Astrocyte of the spinal cord (primary cell): ENCODE measurements around the gene SECTM1.

ENCODE experiments used
- DNase-seq: peaks from one replicate; pipeline ENCODE4 v3.0.0; 2011; ENCODE audit warnings: low read depth, low spot score
- H3K4me3 ChIP-seq: 2 replicates; pipeline ENCODE4 v1.5.1; 2011; ENCODE audit warnings: low read depth, mild to moderate bottlenecking, low read length, moderate library complexity
- CTCF ChIP-seq: IDR thresholded peaks from 2 replicates; pipeline ENCODE4 v1.5.1; 2012; ENCODE audit warnings: low read depth, mild to moderate bottlenecking, low read length, inconsistent platforms
- in situ Hi-C: cut with HindIII; loops from 2 replicates; pipeline ENCODE4 v1.10.0; 2017; ENCODE audit warnings: low sequenced_read_pairs

The SECTM1 gene

GRCh38 chr17:82319619-82320062 lies 13.9 kb downstream of the SECTM1 start:
- no peak for DNase-seq

GRCh38 chr17:82318772-82319606 lies 14.6 kb downstream of the SECTM1 start:
- in situ Hi-C loops, result no loop called here
- DNase-seq, result no peak
- no peak overlapping the region for H3K4me3 ChIP-seq
- no peak for TF ChIP-seq CTCF

More at GRCh38 chr17:82319619-82320062, 13.9 kb downstream of the SECTM1 start:
- in situ Hi-C loops, result no loop called here
- no peak overlapping the region for H3K4me3 ChIP-seq
- TF ChIP-seq CTCF, result no peak

GRCh38 chr17:82318169-82318498 lies 15.4 kb downstream of the SECTM1 start:
- DNase-seq, result no peak
- H3K4me3 ChIP-seq, result no peak overlapping the region
- in situ Hi-C loops, result no loop called here
- no peak for TF ChIP-seq CTCF

- no peak within 1 kb of the TSS for H3K4me3 ChIP-seq
- DNase-seq, result no peak
- in situ Hi-C loops, result no loop called here
- no peak for TF ChIP-seq CTCF
Observed at GRCh38 chr17:82317394-82318168, 16.0 kb downstream of the SECTM1 start, which contains the start of gene CD7. CD7 (minus strand) TSS chr17:82317608; CDS start chr17:82317495, 113 bp downstream.

- H3K4me3 ChIP-seq, result no peak overlapping the region
- in situ Hi-C loops, result no loop called here
- no peak for TF ChIP-seq CTCF
- DNase-seq, result no peak
Observed at GRCh38 chr17:82316651-82317393, 16.7 kb downstream of the SECTM1 start.

- in situ Hi-C loops, result no loop called here
- DNase-seq, result no peak
- H3K4me3 ChIP-seq, result no peak overlapping the region
- TF ChIP-seq CTCF, result no peak
Observed at GRCh38 chr17:82315703-82316358, 17.7 kb downstream of the SECTM1 start.
